SH-SY5Y (cell line): ENCODE measurements around the gene NPPA.

ENCODE experiments used
- GATA2 ChIP-seq: IDR thresholded peaks from 2 replicates; pipeline ENCODE4 v1.6.1; 2011; ENCODE audit warnings: mild to moderate bottlenecking, low read depth, low read length
- GATA3 ChIP-seq: IDR thresholded peaks from 2 replicates; pipeline ENCODE4 v1.6.1; 2011; ENCODE audit warnings: low read depth, mild to moderate bottlenecking, low read length, moderate library complexity

GRCh38 chr1:11800391-11800755 lies 47.2 kb downstream of the NPPA start:
- no peak for TF ChIP-seq GATA2
- TF ChIP-seq GATA3 = no peak
